Liver (tissue), 9 donors: ENCODE measurements around the gene STT3B. TPM values are rescaled to one million over a fixed set of nuclear protein-coding genes. Genes with fewer than 3 reads are reported as not detected.
A peak's percentile ranks its signal among the peaks of the same experiment; 100 is the strongest.

Experiments
- DNase-seq: peaks from one replicate; pipeline ENCODE4 v3.0.0-alpha.2; 2017; ENCODE audit warnings: low spot score
- H3K27ac ChIP-seq, 2 donors: one replicate each; pipeline ENCODE4 v1.7.0; 2013; ENCODE audit warnings: inconsistent platforms in 2 of 2, low read length in 2 of 2, control low read depth in 1 of 2, low read depth in 1 of 2, mild to moderate bottlenecking in 1 of 2
- H3K27me3 ChIP-seq, 4 donors: one replicate each; pipeline versions ENCODE4 v1.6.1 to v1.7.0; 2013; ENCODE audit warnings: low read length in 3 of 4, inconsistent platforms in 1 of 4, mild to moderate bottlenecking in 1 of 4, moderate library complexity in 1 of 4; ENCODE audit not compliant: control insufficient read depth in 4 of 4, insufficient read depth in 4 of 4
- H3K36me3 ChIP-seq, 4 donors: one replicate each; pipeline versions ENCODE4 v1.6.1 to v1.7.0; 2013; ENCODE audit warnings: low read length in 3 of 4, mild to moderate bottlenecking in 3 of 4, low read depth in 1 of 4, moderate library complexity in 1 of 4; ENCODE audit not compliant: control insufficient read depth in 4 of 4, insufficient read depth in 3 of 4
- H3K4me1 ChIP-seq, 4 donors: one replicate each; pipeline versions ENCODE4 v1.6.1 to v1.7.0; 2013; ENCODE audit warnings: low read length in 3 of 4, mild to moderate bottlenecking in 3 of 4, moderate library complexity in 1 of 4; ENCODE audit not compliant: control insufficient read depth in 4 of 4, insufficient read depth in 4 of 4
- H3K4me3 ChIP-seq, 3 donors: one replicate each; pipeline versions ENCODE4 v1.6.1 to v1.7.0; 2013; ENCODE audit warnings: low read length in 3 of 3, control low read depth in 1 of 3, low read depth in 1 of 3, mild to moderate bottlenecking in 1 of 3
- H3K9ac ChIP-seq, 2 donors: one replicate each; pipeline ENCODE4 v1.7.0; 2013; ENCODE audit warnings: low read length in 2 of 2, mild to moderate bottlenecking in 2 of 2, moderate library complexity in 2 of 2, control low read depth in 1 of 2, low read depth in 1 of 2
- H3K9me3 ChIP-seq, 4 donors: one replicate each; pipeline versions ENCODE4 v1.6.1 to v1.7.0; 2013; ENCODE audit warnings: low read length in 3 of 4; ENCODE audit not compliant: control insufficient read depth in 4 of 4
- FOXA2 ChIP-seq: IDR thresholded peaks from 2 replicates; pipeline ENCODE4 v1.6.1; 2016; ENCODE audit warnings: antibody characterized with exemption
- GABPA ChIP-seq, 2 donors: IDR thresholded peaks in 1 of 2; conservative IDR thresholded peaks in 1 of 2; 2 replicates each; pipeline ENCODE4 v1.6.1; 2016; ENCODE audit warnings: antibody characterized with exemption in 2 of 2, mild to moderate bottlenecking in 1 of 2, moderate library complexity in 1 of 2
- HNF4A ChIP-seq, 2 donors: conservative IDR thresholded peaks; 2 replicates each; pipeline ENCODE4 v1.6.1; 2016; ENCODE audit warnings: antibody characterized with exemption in 2 of 2, mild to moderate bottlenecking in 2 of 2
- HNF4G ChIP-seq: IDR thresholded peaks from 2 replicates; pipeline ENCODE4 v1.6.1; 2016; ENCODE audit warnings: antibody characterized with exemption
- RXRA ChIP-seq, 2 donors: IDR thresholded peaks; 2 replicates each; pipeline ENCODE4 v1.6.1; 2017 to 2018; ENCODE audit warnings: antibody characterized with exemption in 2 of 2, mild to moderate bottlenecking in 1 of 2
- SP1 ChIP-seq: IDR thresholded peaks from 2 replicates; pipeline ENCODE4 v1.6.1; 2018; ENCODE audit warnings: antibody characterized with exemption, mild to moderate bottlenecking
- TAF1 ChIP-seq: conservative IDR thresholded peaks from 2 replicates; pipeline ENCODE4 v1.6.1; 2016; ENCODE audit warnings: antibody characterized with exemption, mild to moderate bottlenecking
- YY1 ChIP-seq: IDR thresholded peaks from 2 replicates; pipeline ENCODE4 v1.6.1; 2016; ENCODE audit warnings: antibody characterized with exemption, mild to moderate bottlenecking
- WGBS: extraction: QIAGEN DNeasy Blood & Tissue Kit; methylation state at CpG from one replicate; pipeline ENCODE4 v1.1.7; 2013; 5-methylcytosine and 5-hydroxymethylcytosine counted together
- polyA plus RNA-seq, 2 donors: library from polyadenylated mRNA; stranded (reverse) in 1 of 2; unstranded in 1 of 2; fragments of 200-250 nt in 1 of 2; fragments of >200 nt in 1 of 2; fragmentation: Nextera tagmentation in 1 of 2; extraction: Ambion mirVana in 1 of 2; gene quantifications; one replicate each; pipeline versions ENCODE4 v1.2.1 to v1.2.3, GENCODE V29; 2013 to 2015
- total RNA-seq, 2 donors: library from RNA; depleted of rRNA; stranded (reverse); fragments of >200 nt; gene quantifications; one replicate each; pipeline ENCODE4 v1.2.3, GENCODE V29; 2014
- TF ChIP-seq, protein P1 (sequence below): fragments of 150-350 bp; IDR thresholded peaks from 2 replicates; pipeline ENCODE4 v1.5.1; 2017; ENCODE audit warnings: improper control_type of control experiment, low read depth, low read length; ENCODE audit not compliant: missing input control
- TF ChIP-seq, protein P2 (sequence below): IDR thresholded peaks from 2 replicates; pipeline ENCODE4 v1.6.1; 2016; ENCODE audit warnings: antibody characterized with exemption
- TF ChIP-seq, protein P3 (sequence below): IDR thresholded peaks from 2 replicates; pipeline ENCODE4 v1.6.1; 2016; ENCODE audit warnings: antibody characterized with exemption
- TF ChIP-seq, protein P4 (sequence below): IDR thresholded peaks from 2 replicates; pipeline ENCODE4 v1.6.1; 2016; ENCODE audit warnings: antibody characterized with exemption, mild to moderate bottlenecking
- donor health status: healthy.
- donor health status: healthy.
- donor health status: healthy.
- donor health status: healthy.
- donor health status: healthy.

The STT3B gene
- total and polyA plus RNA-seq, 4 donors = 23.9 to 128 (median 85.5) TPM

DNA sequence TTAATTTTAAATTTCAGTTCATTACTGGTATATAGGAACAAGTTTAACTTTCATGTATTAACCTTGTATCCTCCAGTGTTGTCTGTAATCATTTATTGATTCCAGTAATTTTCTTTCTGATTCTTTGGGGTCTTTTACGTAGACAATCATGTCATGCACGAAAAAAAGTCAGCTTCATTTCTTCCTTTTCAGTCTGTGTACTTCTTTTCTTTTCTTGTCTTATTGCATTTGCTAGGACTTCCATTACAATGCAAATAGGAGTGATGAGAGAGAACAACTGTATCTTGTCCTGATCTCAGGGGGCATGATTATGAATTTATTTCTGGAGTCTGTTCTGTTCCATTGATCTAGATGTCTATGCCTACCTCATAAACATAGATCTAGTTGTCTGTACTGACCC lies 56.5 kb downstream of the STT3B start:
- no peaks in the 10 kb centered on the region for H3K27me3 ChIP-seq
- peaks cover 4 to 22% (median 17%) of the 10 kb centered on the region in 4 donors for H3K4me1 ChIP-seq
- H3K4me3 ChIP-seq = no peak overlapping the region
- H3K9me3 ChIP-seq = peaks cover 0 to 12% (median 3%) of the 10 kb centered on the region in 4 donors
- TF ChIP-seq YY1 = no peak
- no peak for TF ChIP-seq GABPA (IDR thresholded peaks at IDR 0.05 in 1 of 2, conservative IDR thresholded peaks at IDR 0.05 in 1 of 2)
- TF ChIP-seq FOXA2 = no peak
- no peak for TF ChIP-seq TAF1
- TF ChIP-seq, protein P1, sequence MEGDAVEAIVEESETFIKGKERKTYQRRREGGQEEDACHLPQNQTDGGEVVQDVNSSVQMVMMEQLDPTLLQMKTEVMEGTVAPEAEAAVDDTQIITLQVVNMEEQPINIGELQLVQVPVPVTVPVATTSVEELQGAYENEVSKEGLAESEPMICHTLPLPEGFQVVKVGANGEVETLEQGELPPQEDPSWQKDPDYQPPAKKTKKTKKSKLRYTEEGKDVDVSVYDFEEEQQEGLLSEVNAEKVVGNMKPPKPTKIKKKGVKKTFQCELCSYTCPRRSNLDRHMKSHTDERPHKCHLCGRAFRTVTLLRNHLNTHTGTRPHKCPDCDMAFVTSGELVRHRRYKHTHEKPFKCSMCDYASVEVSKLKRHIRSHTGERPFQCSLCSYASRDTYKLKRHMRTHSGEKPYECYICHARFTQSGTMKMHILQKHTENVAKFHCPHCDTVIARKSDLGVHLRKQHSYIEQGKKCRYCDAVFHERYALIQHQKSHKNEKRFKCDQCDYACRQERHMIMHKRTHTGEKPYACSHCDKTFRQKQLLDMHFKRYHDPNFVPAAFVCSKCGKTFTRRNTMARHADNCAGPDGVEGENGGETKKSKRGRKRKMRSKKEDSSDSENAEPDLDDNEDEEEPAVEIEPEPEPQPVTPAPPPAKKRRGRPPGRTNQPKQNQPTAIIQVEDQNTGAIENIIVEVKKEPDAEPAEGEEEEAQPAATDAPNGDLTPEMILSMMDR = no peak
- no peak for TF ChIP-seq HNF4G
- TF ChIP-seq, protein P2, sequence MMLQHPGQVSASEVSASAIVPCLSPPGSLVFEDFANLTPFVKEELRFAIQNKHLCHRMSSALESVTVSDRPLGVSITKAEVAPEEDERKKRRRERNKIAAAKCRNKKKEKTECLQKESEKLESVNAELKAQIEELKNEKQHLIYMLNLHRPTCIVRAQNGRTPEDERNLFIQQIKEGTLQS = no peak
- TF ChIP-seq, protein P3, sequence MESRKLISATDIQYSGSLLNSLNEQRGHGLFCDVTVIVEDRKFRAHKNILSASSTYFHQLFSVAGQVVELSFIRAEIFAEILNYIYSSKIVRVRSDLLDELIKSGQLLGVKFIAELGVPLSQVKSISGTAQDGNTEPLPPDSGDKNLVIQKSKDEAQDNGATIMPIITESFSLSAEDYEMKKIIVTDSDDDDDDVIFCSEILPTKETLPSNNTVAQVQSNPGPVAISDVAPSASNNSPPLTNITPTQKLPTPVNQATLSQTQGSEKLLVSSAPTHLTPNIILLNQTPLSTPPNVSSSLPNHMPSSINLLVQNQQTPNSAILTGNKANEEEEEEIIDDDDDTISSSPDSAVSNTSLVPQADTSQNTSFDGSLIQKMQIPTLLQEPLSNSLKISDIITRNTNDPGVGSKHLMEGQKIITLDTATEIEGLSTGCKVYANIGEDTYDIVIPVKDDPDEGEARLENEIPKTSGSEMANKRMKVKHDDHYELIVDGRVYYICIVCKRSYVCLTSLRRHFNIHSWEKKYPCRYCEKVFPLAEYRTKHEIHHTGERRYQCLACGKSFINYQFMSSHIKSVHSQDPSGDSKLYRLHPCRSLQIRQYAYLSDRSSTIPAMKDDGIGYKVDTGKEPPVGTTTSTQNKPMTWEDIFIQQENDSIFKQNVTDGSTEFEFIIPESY = no peak
- TF ChIP-seq RXRA (IDR thresholded peaks at IDR 0.05) = no peak
- TF ChIP-seq, protein P4, sequence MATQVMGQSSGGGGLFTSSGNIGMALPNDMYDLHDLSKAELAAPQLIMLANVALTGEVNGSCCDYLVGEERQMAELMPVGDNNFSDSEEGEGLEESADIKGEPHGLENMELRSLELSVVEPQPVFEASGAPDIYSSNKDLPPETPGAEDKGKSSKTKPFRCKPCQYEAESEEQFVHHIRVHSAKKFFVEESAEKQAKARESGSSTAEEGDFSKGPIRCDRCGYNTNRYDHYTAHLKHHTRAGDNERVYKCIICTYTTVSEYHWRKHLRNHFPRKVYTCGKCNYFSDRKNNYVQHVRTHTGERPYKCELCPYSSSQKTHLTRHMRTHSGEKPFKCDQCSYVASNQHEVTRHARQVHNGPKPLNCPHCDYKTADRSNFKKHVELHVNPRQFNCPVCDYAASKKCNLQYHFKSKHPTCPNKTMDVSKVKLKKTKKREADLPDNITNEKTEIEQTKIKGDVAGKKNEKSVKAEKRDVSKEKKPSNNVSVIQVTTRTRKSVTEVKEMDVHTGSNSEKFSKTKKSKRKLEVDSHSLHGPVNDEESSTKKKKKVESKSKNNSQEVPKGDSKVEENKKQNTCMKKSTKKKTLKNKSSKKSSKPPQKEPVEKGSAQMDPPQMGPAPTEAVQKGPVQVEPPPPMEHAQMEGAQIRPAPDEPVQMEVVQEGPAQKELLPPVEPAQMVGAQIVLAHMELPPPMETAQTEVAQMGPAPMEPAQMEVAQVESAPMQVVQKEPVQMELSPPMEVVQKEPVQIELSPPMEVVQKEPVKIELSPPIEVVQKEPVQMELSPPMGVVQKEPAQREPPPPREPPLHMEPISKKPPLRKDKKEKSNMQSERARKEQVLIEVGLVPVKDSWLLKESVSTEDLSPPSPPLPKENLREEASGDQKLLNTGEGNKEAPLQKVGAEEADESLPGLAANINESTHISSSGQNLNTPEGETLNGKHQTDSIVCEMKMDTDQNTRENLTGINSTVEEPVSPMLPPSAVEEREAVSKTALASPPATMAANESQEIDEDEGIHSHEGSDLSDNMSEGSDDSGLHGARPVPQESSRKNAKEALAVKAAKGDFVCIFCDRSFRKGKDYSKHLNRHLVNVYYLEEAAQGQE = no peak
- no peak for TF ChIP-seq SP1
- peaks cover 0 to 8% (median under 1%) of the 10 kb centered on the region in 4 donors for H3K36me3 ChIP-seq
- no peak for DNase-seq
- H3K9ac ChIP-seq = no peak overlapping the region
- 97% methylated on average over 2 of the region's 2 CpGs for WGBS
- H3K27ac ChIP-seq = no peak overlapping the region

DNA sequence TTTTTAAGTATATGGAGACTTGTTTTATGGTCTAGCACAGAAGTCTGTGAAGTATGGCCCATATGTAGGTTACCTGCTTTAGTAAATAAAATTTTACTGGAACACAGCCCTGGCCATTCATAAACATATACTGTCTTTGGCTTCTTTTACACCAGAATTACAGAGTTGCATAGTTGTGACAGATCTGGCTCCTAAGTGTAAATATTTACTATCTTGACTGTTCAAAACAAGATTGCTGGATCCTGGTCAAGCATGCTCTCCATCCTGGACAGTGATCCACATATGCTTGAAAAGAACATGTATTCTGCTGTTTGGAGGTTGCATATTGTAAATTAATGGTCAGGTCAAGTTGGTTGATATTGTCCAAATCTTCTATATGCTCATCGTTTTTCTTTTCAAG lies 57.9 kb downstream of the STT3B start:
- 95% methylated on average over 1 of the region's 1 CpG for WGBS
- peak in 1 of 2 donors; percentile 13 for TF ChIP-seq HNF4A (conservative IDR thresholded peaks at IDR 0.05)
- TF ChIP-seq, protein P2 = no peak
- peaks cover 0 to 12% (median 3%) of the 10 kb centered on the region in 4 donors for H3K9me3 ChIP-seq
- peaks cover 7 to 22% (median 17%) of the 10 kb centered on the region in 4 donors for H3K4me1 ChIP-seq
- no peaks in the 10 kb centered on the region for H3K27me3 ChIP-seq
- no peak overlapping the region for H3K9ac ChIP-seq
- H3K4me3 ChIP-seq = no peak overlapping the region
- no peak overlapping the region for H3K27ac ChIP-seq
- no peak for DNase-seq
- peaks cover 0 to 8% (median 2%) of the 10 kb centered on the region in 4 donors for H3K36me3 ChIP-seq
